BE2C (cell line): ENCODE results near the gene PEAR1.

ENCODE experiments used
- DNase-seq: peaks from one replicate; pipeline ENCODE4 v3.0.0-alpha.2; 2020
- H3K27me3 ChIP-seq: fragments of 250-450 bp; sonication (Bioruptor Pico); 2 replicates; pipeline ENCODE4 v1.5.1; 2020; ENCODE audit warnings: mild to moderate bottlenecking
- H3K36me3 ChIP-seq: fragments of 250-450 bp; sonication (Bioruptor Pico); 2 replicates; pipeline ENCODE4 v1.5.1; 2020; ENCODE audit warnings: mild to moderate bottlenecking
- H3K4me1 ChIP-seq: fragments of 250-450 bp; sonication (Bioruptor Pico); 2 replicates; pipeline ENCODE4 v1.5.1; 2020
- H3K4me3 ChIP-seq: 2 replicates; pipeline ENCODE4 v1.5.1; 2011; ENCODE audit warnings: low read depth, low read length
- H3K9me3 ChIP-seq: fragments of 250-450 bp; sonication (Bioruptor Pico); 2 replicates; pipeline ENCODE4 v1.5.1; 2020
- CTCF ChIP-seq: IDR thresholded peaks from 2 replicates; pipeline ENCODE4 v1.5.1; 2012; ENCODE audit warnings: mild to moderate bottlenecking, low read depth, low read length

PEAR1 gene

DNA sequence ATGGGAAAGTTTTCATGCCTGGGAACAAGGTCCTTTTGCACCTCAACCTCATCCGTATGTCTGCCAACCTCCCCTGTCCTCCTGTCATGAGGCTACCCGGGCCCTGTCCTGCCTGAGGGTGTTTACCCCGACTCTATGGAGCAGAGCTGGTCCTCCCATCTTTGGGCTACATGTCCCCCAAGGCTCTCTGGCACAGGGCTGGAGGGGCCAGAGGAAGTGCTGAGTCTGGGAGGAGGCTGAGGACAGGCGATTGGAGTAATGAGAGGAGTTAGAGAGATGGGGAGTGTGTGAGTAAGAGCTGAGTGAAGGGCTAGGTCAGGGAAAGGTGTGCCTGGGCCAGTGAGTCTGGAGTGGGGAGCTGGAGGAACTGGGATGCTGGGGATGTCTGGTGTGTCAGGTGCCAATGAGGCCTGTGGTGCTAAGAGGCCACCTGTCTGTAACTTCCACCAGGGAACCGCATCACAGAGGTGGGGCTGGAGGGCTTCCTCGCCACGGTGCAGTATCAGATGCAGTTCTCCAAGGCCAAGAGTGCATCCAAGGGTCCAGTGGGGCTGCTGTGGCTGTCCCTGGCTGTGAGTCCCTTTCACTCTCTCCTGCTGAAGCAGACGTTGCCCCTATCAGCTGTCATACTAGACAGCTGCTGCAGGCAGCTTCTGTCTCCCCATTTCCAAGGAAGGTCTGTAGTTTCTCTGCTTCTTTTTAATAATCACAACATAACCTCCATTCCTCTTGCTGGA is 38.6 kb downstream of the PEAR1 start:
- Histone ChIP-seq H3K4me1 (no peaks in the 10 kb centered on the region; the same call in 1 of the 2 replicates), H3K36me3 (0 out of 2 replicates have a peak, but pooled peaks cover 3% of the 10 kb centered on the region), H3K27me3 (peaks cover 2% of the 10 kb centered on the region; the same call in 1 of the 2 replicates), H3K4me3 (no peak overlapping the region), H3K9me3 (no peaks in the 10 kb centered on the region)
- TF ChIP-seq CTCF = no peak
- DNase-seq = no peak

GRCh38 chr1:156933136-156933535 is 39.6 kb downstream of the PEAR1 start:
- H3K4me3 ChIP-seq = no peak overlapping the region
- H3K9me3 ChIP-seq = no peaks in the 10 kb centered on the region
- H3K27me3 ChIP-seq = peaks cover 2% of the 10 kb centered on the region; the same call in 1 of the 2 replicates
- 0 out of 2 replicates have a peak, but pooled peaks cover 3% of the 10 kb centered on the region for H3K36me3 ChIP-seq
- no peak for DNase-seq
- no peaks in the 10 kb centered on the region for H3K4me1 ChIP-seq
- TF ChIP-seq CTCF = no peak

- H3K4me1 ChIP-seq = no peaks in the 10 kb centered on the region
- peaks cover 13% of the 10 kb centered on the region for H3K36me3 ChIP-seq
- no peak for TF ChIP-seq CTCF
- no peaks in the 10 kb centered on the region for H3K27me3 ChIP-seq
- DNase-seq = no peak
- no peak overlapping the region for H3K4me3 ChIP-seq
- no peaks in the 10 kb centered on the region for H3K9me3 ChIP-seq
Measured at GRCh38 chr1:156935505-156936128, 42.1 kb downstream of the PEAR1 start.

GRCh38 chr1:156936191-156936590 is 42.7 kb downstream of the PEAR1 start:
- peaks cover 13% of the 10 kb centered on the region for H3K36me3 ChIP-seq

GRCh38 chr1:156936721-156937220 is 43.3 kb downstream of the PEAR1 start:
- no peak overlapping the region for H3K4me3 ChIP-seq
- H3K27me3 ChIP-seq = no peaks in the 10 kb centered on the region
- no peak for TF ChIP-seq CTCF
- peak; percentile 44 for DNase-seq
- no peaks in the 10 kb centered on the region for H3K9me3 ChIP-seq
- H3K36me3 ChIP-seq = peaks cover 13% of the 10 kb centered on the region
- no peaks in the 10 kb centered on the region for H3K4me1 ChIP-seq

More at GRCh38 chr1:156936191-156936590, 42.7 kb downstream of the PEAR1 start:
- no peak for DNase-seq
- H3K4me1 ChIP-seq = no peaks in the 10 kb centered on the region
- no peak for TF ChIP-seq CTCF
- no peaks in the 10 kb centered on the region for H3K27me3 ChIP-seq
- no peak overlapping the region for H3K4me3 ChIP-seq
- H3K9me3 ChIP-seq = no peaks in the 10 kb centered on the region

GRCh38 chr1:156937883-156938282 is 44.4 kb downstream of the PEAR1 start:
- peaks cover 19% of the 10 kb centered on the region for H3K36me3 ChIP-seq
- DNase-seq = no peak

More at GRCh38 chr1:156937883-156938282, 44.4 kb downstream of the PEAR1 start:
- no peak overlapping the region for H3K4me3 ChIP-seq
- no peaks in the 10 kb centered on the region for H3K27me3 ChIP-seq
- H3K4me1 ChIP-seq = no peaks in the 10 kb centered on the region
- no peaks in the 10 kb centered on the region for H3K9me3 ChIP-seq
- no peak for TF ChIP-seq CTCF
